Fibroblast of upper back skin (primary cell): ENCODE measurements around the gene TMUB1.

Source experiments
- DNase-seq: peaks from one replicate; pipeline ENCODE4 v3.0.0-alpha.2; 2013

TMUB1 gene

GRCh38 chr7:151083071-151083823 lies at the start of gene TMUB1:
TSS of gene TMUB1 (minus strand) at chr7:151083493. CDS start at chr7:151082563, 930 bp downstream.
- peak; percentile 53 for DNase-seq

- no peak for DNase-seq
Observed at GRCh38 chr7:151132461-151133205, 49.3 kb upstream of the TMUB1 start.

GRCh38 chr7:151131592-151132293 lies 48.5 kb upstream of the TMUB1 start:
- no peak for DNase-seq

- DNase-seq = no peak
Observed at GRCh38 chr7:151131224-151131591, 47.9 kb upstream of the TMUB1 start.

GRCh38 chr7:151130741-151131157 lies 47.5 kb upstream of the TMUB1 start:
- DNase-seq = no peak

DNA sequence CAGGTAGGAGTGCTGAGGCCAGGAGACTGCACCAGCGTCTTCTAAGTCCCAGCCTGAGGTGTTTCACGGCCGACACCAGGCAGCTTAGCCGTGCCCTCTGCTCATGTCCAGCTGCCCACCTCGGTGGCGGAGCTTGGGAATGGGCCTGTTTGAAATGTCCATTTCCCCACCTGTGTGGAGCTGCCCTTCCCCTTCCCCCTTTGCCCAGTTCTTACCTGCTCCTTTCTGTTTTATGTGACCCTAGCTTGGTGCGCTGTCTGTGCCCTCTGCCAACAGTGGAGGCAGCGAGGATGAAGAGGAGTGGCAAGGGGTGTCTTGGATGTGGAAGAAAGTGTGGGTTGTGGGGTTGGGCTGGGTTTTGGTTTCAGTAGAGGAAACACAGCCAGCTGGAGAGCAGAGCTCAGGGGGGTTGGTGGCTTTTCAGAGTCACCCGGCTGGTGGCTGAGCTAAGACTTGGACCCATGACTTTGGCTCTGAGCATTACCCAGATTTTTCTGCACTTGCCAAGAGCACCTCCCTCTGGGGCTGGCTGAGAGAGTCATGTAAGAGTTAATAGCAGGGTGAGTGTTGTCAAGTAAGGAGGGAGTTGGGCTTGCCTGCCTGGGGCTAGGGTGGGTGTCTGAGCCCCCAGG lies 46.8 kb upstream of the TMUB1 start:
- no peak for DNase-seq

DNA sequence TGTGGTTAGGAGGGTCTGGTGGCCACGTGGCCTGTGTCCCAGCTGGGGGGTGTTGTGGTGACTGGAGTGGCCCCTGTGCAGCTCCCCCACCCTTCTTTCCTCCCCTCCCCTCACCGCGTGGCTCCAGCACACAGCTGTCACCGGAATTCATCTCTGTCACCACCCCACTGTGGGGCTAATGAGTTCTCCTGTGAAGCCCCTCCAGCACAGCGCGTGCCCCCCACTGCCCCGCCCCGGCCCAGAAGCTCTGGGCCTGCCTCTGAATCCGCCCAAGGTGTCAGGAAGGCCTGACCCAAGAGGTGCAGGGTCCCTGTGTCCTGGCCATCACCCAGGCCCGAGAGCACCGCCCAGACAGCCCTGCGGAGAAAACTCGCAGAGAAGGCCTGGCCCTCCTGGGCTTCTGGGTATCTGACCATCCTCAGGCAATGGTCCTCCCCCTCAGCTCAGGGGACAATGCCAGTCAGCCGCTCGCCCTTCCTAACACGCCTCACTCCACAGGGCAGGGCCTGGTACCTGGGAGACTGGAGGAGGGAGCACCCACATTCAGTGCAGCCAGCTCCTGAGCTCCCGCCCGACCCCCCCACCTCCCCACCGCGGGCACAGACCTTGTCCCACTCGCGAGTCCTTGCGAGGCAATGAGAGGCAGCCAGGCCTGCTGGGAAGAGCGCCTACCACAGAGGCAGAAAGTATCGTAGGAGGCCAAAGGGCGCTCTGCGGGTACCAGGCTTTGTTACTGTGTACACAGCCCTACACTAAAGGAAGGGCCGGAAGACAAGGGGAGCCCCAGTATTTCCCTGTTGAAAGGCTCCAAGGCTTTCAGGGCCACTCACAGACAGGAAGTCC lies 46.0 kb upstream of the TMUB1 start:
- DNase-seq = no peak

- DNase-seq = no peak
Observed at GRCh38 chr7:151128716-151129115, 45.4 kb upstream of the TMUB1 start.

DNA sequence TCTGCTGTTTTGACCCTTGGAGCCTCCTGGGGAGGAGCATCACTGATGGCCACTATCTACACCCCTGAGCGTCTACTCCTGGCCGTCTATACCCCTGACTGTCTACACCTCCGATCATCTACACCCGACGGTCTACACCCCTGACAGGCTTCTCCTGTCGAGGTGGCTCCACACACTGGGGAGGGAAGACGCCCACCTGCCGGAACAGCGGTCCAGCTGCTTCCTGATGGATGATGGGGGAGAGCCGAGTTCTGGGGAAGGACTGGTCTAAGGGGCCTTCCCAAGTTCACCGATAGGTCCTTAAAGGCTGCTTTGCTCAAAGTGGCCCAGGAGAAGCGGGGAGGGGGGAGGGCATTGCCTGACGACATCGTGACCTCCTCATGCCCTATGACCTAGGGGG lies 44.9 kb upstream of the TMUB1 start:
- no peak for DNase-seq

DNA sequence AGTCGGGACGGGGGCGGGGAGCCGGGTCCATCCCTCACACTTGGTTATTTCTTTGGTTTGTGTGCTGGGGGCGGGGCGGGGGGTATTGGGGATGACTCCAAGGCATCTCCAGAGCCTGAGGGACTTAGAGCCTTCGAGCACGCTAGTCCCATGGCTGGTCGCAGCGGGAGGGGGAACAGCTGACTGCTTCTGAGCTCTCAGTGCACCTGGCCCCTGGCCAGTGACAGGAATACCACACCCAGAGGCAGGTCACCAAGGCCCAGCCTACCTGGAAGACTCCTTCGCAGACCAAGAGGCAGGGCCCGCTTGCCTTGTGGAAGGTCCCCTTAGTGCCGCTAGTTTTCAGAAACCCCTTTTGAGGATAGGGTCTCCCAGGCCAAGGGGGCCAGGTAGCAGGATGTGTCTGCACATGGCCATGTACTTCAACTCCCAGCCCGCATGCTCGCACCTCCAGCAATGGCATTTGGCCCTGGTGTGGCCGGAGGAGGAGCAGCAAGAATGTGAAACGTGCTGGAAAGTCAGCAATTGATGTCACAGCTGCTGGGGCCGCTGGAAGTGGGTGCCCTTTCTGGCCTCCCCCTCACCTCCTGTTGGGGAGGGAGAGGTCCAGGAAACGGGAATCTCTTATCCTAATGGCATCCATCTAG lies 43.3 kb upstream of the TMUB1 start:
- DNase-seq = no peak

DNA sequence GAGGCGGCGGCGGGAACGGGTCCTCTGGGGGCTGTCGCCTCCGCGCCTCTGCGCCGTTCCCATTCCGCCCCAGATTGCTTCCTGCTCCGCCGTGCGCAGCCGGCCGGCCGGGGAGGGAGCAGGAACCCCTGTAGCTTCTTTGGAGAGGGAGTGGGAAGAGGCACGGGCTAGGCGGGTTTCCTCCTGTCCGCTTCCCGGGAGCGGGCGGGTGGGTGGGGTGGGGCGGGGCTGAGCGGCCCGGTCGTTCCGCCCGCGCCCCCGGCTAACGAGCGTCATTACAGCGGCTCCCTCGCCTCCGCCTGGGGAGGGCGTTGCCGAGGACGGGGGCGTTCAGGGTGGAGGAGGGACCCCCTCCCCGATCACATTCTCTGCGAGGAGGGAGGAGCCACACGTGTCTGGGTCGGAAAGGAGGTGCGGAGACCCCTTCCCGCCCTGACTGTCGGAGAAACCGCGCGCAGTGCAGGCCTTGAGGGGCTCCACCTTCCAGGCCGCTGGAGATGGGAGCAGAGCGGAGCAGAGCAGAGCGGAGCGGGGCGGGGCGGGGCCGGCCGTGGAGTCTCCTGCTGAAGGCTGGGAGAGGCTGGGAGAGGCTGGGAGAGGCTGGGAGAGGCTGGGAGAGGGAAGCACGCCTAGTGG lies 42.7 kb upstream of the TMUB1 start:
- DNase-seq = peak; percentile 16

DNA sequence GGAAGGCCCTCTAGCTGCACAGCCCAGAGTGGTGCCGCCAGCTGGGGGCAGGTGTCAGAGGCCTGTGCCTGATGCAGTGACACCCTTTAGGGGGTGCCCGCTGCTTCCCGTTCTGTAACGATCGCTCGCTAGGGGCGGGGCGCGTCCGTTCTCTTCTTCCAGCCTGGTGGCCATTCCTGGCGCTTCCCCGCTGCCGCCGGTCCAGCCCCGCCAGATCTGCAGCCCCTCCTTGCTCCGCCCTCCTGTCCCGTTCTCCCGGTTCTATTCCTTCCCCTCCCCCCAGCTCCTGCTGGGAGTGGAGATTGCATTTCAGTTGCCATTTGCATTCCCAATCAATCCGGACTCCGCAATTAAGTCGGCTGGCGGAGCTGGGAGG lies 42.2 kb upstream of the TMUB1 start:
- peak; percentile 22 for DNase-seq

- DNase-seq = no peak
Observed at GRCh38 chr7:151124899-151125399, 41.7 kb upstream of the TMUB1 start.

- no peak for DNase-seq
Observed at GRCh38 chr7:151124481-151124880, 41.2 kb upstream of the TMUB1 start.

DNA sequence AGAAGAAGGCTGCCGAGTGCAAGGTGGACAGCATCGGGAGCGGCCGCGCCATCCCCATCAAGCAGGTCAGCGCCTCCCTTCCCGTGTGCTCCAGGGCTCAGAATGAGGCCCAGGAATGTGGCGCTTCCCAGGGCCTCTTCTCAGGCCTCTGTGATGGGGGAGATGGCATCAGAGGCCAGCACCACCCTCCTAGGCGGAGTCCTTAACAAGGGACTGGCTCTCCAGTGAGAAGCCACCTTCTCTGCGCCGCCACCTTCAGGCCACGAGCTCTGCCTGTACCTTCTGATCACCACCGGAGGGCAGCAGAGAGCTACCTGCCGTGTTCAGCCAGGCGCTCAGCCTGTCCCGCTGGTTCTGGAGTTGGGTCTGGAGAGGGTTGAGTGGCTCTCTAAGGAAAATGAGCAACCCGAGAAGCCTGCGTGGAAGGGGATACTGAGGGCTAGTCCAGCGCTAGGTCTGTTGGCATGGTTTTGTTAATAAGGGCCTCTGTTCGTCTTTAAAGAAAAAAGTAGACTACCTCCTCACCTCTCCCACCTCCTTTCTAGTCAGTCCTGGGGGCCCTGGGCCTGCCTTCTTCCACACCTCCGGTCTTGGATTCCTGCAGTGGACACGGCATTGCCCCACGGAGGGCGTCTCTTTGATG lies 40.6 kb upstream of the TMUB1 start:
- peak; percentile 76 for DNase-seq

GRCh38 chr7:151123158-151123821 lies 40.0 kb upstream of the TMUB1 start:
- DNase-seq = no peak

GRCh38 chr7:151122796-151123157 lies 39.5 kb upstream of the TMUB1 start:
- DNase-seq = no peak

GRCh38 chr7:151122276-151122675 lies 39.0 kb upstream of the TMUB1 start:
- DNase-seq = no peak

GRCh38 chr7:151121380-151122170 lies 38.3 kb upstream of the TMUB1 start:
- DNase-seq = no peak
